WTC11 (cell line): ENCODE measurements around the gene NCKAP5L. TPM values are rescaled to one million over a fixed set of nuclear protein-coding genes. Genes with fewer than 3 reads are reported as not detected.
A peak's percentile ranks its signal among the peaks of the same experiment; 100 is the strongest.

Experiments
- ATAC-seq: fragments of 200-7000 bp; cut with Tn5 transposase; 2 replicates; pipeline ENCODE4 v1.10.0; 2021; ENCODE audit warnings: mild to moderate bottlenecking, moderate library complexity
- CTCF ChIA-PET: fragments of 300-600 bp; sonication (Branson Sonifier 250); formaldehyde crosslinking; loops from one replicate; lab custom pipeline; 2021; ENCODE audit warnings: antibody characterized with exemption; lab: Charles Lee
- POLR2A ChIA-PET: fragments of 350-600 bp; sonication (Branson Sonifier 250); formaldehyde crosslinking; loops from one replicate; lab custom pipeline; 2021; ENCODE audit warnings: antibody characterized with exemption; lab: Charles Lee
- DNase-seq: peaks from one replicate; pipeline ENCODE4 v3.0.0; 2021; ENCODE audit warnings: low spot score
- H3K27ac Mint-ChIP-seq: 2 replicates; pipeline ENCODE4 v1.8.0; 2021; ENCODE audit warnings: mixed read lengths
- H3K27me3 Mint-ChIP-seq: 2 replicates; pipeline ENCODE4 v1.8.0; 2021; ENCODE audit warnings: low read depth, mild to moderate bottlenecking, moderate library complexity, mixed read lengths
- H3K36me3 Mint-ChIP-seq: 2 replicates; pipeline ENCODE4 v1.8.0; 2021; ENCODE audit warnings: mixed read lengths
- H3K4me1 Mint-ChIP-seq: 2 replicates; pipeline ENCODE4 v1.8.0; 2022; ENCODE audit warnings: mixed read lengths
- H3K4me3 Mint-ChIP-seq: 2 replicates; pipeline ENCODE4 v1.8.0; 2021; ENCODE audit warnings: mild to moderate bottlenecking, moderate library complexity, mixed read lengths
- H3K9me3 Mint-ChIP-seq: 2 replicates; pipeline ENCODE4 v1.8.0; 2021; ENCODE audit warnings: mixed read lengths
- ESRRA ChIP-seq: sonication (generic); formaldehyde crosslinking; IDR thresholded peaks from 2 replicates; pipeline ENCODE4 v1.8.1; 2022; ENCODE audit warnings: mild to moderate bottlenecking, missing genetic modification reagents, borderline replicate concordance
- ETV6 ChIP-seq: sonication (generic); formaldehyde crosslinking; IDR thresholded peaks from 2 replicates; pipeline ENCODE4 v1.8.1; 2022; ENCODE audit warnings: mild to moderate bottlenecking, missing genetic modification reagents
- FOXK1 ChIP-seq: sonication (generic); formaldehyde crosslinking; IDR thresholded peaks from 2 replicates; pipeline ENCODE4 v1.8.0; 2022; ENCODE audit warnings: mild to moderate bottlenecking, moderate library complexity, missing genetic modification reagents
- GRHL2 ChIP-seq: fragments of 250-450 bp; sonication (Bioruptor Pico); IDR thresholded peaks from 2 replicates; pipeline ENCODE4 v1.8.0; 2022; ENCODE audit warnings: mild to moderate bottlenecking, moderate library complexity; ENCODE audit not compliant: insufficient replicate concordance, severe bottlenecking
- GTF2I ChIP-seq: fragments of 250-450 bp; sonication (Bioruptor Pico); conservative IDR thresholded peaks from 2 replicates; pipeline ENCODE4 v1.4.0; 2021; ENCODE audit warnings: mild to moderate bottlenecking
- NFATC4 ChIP-seq: fragments of 250-450 bp; sonication (Bioruptor Pico); IDR thresholded peaks from 2 replicates; pipeline ENCODE4 v1.9.0; 2021; ENCODE audit warnings: mild to moderate bottlenecking
- ZBTB21 ChIP-seq: sonication (generic); formaldehyde crosslinking; IDR thresholded peaks from 2 replicates; pipeline ENCODE4 v1.8.1; 2023; ENCODE audit warnings: mild to moderate bottlenecking, missing genetic modification reagents, borderline replicate concordance
- ZNF138 ChIP-seq: sonication (generic); formaldehyde crosslinking; conservative IDR thresholded peaks from 2 replicates; pipeline ENCODE4 v1.8.1; 2022; ENCODE audit warnings: mild to moderate bottlenecking, moderate library complexity, missing genetic modification reagents
- ZNF263 ChIP-seq: sonication (generic); formaldehyde crosslinking; IDR thresholded peaks from 2 replicates; pipeline ENCODE4 v1.8.1; 2022; ENCODE audit warnings: low read depth, mild to moderate bottlenecking, moderate library complexity, missing genetic modification reagents
- ZNF396 ChIP-seq: fragments of 250-450 bp; sonication (Bioruptor Pico); IDR thresholded peaks from 2 replicates; pipeline ENCODE4 v1.8.0; 2021; ENCODE audit warnings: mild to moderate bottlenecking, moderate library complexity, borderline replicate concordance
- total RNA-seq: library from RNA; stranded (reverse); gene quantifications from 3 replicates; pipeline ENCODE4 v1.2.3, GENCODE V29; 2021
- TF ChIP-seq, protein P1 (sequence below): sonication (generic); formaldehyde crosslinking; conservative IDR thresholded peaks from 2 replicates; pipeline ENCODE4 v1.8.1; 2022; ENCODE audit warnings: mild to moderate bottlenecking, missing genetic modification reagents
- TF ChIP-seq, protein P2 (sequence below): sonication (generic); formaldehyde crosslinking; IDR thresholded peaks from 2 replicates; pipeline ENCODE4 v1.8.0; 2022; ENCODE audit warnings: mild to moderate bottlenecking, missing genetic modification reagents
- TF ChIP-seq, protein P3 (sequence below): fragments of 250-450 bp; sonication (Bioruptor Pico); IDR thresholded peaks from 2 replicates; pipeline ENCODE4 v1.9.0; 2021; ENCODE audit warnings: mild to moderate bottlenecking, borderline replicate concordance
- TF ChIP-seq, protein P4 (sequence below): fragments of 250-450 bp; sonication (Bioruptor Pico); IDR thresholded peaks from 2 replicates; pipeline ENCODE4 v2.1.2; 2022; ENCODE audit warnings: mild to moderate bottlenecking, moderate library complexity
- TF ChIP-seq, protein P5 (sequence below): fragments of 250-450 bp; sonication (Bioruptor Pico); IDR thresholded peaks from 2 replicates; pipeline ENCODE4 v1.9.0; 2021; ENCODE audit warnings: mild to moderate bottlenecking
- TF ChIP-seq, protein P6 (sequence below): sonication (generic); formaldehyde crosslinking; IDR thresholded peaks from 2 replicates; pipeline ENCODE4 v1.8.0; 2022; ENCODE audit warnings: mild to moderate bottlenecking, missing genetic modification reagents
- TF ChIP-seq, protein P7 (sequence below): sonication (generic); formaldehyde crosslinking; IDR thresholded peaks from 2 replicates; pipeline ENCODE4 v1.8.0; 2022; ENCODE audit warnings: mild to moderate bottlenecking, missing genetic modification reagents
- TF ChIP-seq, protein P8 (sequence below): fragments of 200-600 bp; IDR thresholded peaks from 2 replicates; pipeline ENCODE4 v1.8.0; 2022; ENCODE audit warnings: antibody characterized with exemption

NCKAP5L gene
- total RNA-seq, 1 experiment from 2014 or later = 27.8 TPM

DNA sequence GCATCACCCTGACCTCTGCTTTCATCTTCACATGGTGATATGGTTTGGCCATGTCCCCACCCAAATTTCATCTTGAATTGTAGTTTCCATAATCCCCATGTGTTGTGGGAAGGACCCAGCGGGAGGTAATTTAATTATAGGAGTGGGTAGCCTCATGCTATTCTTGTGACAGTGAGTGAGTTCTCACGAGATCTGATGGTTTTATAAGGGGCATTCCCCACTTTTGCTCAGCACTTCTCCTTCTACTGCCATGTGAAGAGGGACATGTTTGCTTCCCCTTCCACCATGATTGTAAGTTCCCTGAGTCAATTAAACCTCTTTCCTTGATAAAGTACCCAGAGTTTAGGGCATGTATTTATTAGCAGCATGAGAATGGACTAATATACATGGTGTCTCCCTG lies 48.6 kb downstream of the NCKAP5L start (continued):
- TF ChIP-seq, protein P1, sequence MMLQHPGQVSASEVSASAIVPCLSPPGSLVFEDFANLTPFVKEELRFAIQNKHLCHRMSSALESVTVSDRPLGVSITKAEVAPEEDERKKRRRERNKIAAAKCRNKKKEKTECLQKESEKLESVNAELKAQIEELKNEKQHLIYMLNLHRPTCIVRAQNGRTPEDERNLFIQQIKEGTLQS (CRISPR knock-in tag) = no peak
- no peak for TF ChIP-seq FOXK1
- no peak for TF ChIP-seq GTF2I
- TF ChIP-seq ZNF263 (CRISPR knock-in tag) = no peak
- TF ChIP-seq ZNF396 (CRISPR knock-in tag) = no peak
- TF ChIP-seq ESRRA (CRISPR knock-in tag) = no peak
- TF ChIP-seq, protein P2, sequence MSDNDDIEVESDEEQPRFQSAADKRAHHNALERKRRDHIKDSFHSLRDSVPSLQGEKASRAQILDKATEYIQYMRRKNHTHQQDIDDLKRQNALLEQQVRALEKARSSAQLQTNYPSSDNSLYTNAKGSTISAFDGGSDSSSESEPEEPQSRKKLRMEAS (CRISPR knock-in tag) = no peak
- TF ChIP-seq ZNF138 (CRISPR knock-in tag) = no peak
- TF ChIP-seq, all 79 proteins: peak for 0

DNA sequence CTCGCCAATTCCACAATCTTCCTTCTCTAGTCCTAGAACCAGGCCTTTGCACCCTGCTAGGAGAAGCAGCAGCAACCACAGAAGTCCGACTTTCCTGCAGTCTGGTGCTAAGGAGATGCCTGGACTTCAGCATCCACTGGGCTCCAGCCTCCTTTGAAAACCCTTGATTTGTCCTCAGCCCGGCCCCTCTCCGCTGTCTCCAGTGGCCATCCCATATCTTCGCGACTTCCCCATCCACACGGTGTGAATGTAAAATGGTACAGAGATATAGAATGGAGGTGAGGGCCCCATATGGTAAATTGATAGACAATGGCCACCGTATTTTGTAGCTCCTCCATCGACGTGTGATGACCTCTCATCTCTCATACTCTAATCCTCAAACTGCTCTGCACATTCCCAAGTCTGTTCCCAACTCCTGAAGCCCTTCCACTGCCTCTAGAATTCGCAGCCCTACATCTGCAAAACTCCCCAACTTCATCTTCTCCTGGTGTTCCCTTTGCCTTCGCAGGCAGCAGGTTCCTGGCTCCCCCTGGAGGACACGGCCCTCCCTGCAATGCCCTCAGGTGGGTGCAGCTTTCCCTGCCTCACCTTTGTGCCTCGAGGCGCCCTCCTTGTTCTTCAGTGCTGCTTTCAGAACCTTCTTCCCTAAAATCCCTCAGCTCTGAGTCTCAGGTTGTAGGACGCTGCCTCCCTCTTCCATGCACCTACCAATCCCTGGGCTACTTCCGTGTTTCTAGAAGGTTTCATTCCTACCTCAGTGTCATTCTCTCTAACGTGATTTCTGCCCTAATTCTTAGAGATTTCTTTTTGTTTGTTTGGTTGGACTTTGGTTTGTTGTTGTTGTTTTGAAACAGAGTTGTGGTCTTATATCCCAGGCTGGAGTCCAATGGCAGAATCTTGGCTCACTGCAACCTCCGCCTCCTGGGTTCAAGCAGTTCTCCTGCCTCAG lies 50.1 kb downstream of the NCKAP5L start:
- ChIA-PET POLR2A (interaction anchor here (1.1 kb wide), 1 partner anchor 50 kb away, joined by 4 read pairs; the partner anchor contains the start of gene NCKAP5L), CTCF (interaction anchor here (0.6 to 3.2 kb wide), 43 partner anchors 9 to 292 kb away, joined by 3 to 33 read pairs (median 4); partner anchors contain the start of genes AQP5, BCDIN3D, NCKAP5L and PRPF40B)
- Mint-ChIP-seq H3K36me3 (no peaks in the 10 kb centered on the region), H3K4me3 (no peak overlapping the region), H3K9me3 (no peaks in the 10 kb centered on the region), H3K27me3 (peaks cover 20% of the 10 kb centered on the region), H3K27ac (no peak overlapping the region), H3K4me1 (peaks cover 17% of the 10 kb centered on the region)
- DNase-seq (peak; percentile 90), ATAC-seq (peak; percentile 89)
- no peak for TF ChIP-seq ZNF396 (CRISPR knock-in tag)
- TF ChIP-seq, protein P3, sequence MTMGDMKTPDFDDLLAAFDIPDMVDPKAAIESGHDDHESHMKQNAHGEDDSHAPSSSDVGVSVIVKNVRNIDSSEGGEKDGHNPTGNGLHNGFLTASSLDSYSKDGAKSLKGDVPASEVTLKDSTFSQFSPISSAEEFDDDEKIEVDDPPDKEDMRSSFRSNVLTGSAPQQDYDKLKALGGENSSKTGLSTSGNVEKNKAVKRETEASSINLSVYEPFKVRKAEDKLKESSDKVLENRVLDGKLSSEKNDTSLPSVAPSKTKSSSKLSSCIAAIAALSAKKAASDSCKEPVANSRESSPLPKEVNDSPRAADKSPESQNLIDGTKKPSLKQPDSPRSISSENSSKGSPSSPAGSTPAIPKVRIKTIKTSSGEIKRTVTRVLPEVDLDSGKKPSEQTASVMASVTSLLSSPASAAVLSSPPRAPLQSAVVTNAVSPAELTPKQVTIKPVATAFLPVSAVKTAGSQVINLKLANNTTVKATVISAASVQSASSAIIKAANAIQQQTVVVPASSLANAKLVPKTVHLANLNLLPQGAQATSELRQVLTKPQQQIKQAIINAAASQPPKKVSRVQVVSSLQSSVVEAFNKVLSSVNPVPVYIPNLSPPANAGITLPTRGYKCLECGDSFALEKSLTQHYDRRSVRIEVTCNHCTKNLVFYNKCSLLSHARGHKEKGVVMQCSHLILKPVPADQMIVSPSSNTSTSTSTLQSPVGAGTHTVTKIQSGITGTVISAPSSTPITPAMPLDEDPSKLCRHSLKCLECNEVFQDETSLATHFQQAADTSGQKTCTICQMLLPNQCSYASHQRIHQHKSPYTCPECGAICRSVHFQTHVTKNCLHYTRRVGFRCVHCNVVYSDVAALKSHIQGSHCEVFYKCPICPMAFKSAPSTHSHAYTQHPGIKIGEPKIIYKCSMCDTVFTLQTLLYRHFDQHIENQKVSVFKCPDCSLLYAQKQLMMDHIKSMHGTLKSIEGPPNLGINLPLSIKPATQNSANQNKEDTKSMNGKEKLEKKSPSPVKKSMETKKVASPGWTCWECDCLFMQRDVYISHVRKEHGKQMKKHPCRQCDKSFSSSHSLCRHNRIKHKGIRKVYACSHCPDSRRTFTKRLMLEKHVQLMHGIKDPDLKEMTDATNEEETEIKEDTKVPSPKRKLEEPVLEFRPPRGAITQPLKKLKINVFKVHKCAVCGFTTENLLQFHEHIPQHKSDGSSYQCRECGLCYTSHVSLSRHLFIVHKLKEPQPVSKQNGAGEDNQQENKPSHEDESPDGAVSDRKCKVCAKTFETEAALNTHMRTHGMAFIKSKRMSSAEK (CRISPR knock-in tag) = no peak
- no peak for TF ChIP-seq ETV6 (CRISPR knock-in tag)
- TF ChIP-seq, protein P4, sequence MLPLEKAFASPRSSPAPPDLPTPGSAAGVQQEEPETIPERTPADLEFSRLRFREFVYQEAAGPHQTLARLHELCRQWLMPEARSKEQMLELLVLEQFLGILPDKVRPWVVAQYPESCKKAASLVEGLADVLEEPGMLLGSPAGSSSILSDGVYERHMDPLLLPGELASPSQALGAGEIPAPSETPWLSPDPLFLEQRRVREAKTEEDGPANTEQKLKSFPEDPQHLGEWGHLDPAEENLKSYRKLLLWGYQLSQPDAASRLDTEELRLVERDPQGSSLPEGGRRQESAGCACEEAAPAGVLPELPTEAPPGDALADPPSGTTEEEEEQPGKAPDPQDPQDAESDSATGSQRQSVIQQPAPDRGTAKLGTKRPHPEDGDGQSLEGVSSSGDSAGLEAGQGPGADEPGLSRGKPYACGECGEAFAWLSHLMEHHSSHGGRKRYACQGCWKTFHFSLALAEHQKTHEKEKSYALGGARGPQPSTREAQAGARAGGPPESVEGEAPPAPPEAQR = no peak
- TF ChIP-seq, protein P2 (CRISPR knock-in tag) = peak; percentile 46; the same call in 1 of the 2 replicates
- TF ChIP-seq, protein P5, sequence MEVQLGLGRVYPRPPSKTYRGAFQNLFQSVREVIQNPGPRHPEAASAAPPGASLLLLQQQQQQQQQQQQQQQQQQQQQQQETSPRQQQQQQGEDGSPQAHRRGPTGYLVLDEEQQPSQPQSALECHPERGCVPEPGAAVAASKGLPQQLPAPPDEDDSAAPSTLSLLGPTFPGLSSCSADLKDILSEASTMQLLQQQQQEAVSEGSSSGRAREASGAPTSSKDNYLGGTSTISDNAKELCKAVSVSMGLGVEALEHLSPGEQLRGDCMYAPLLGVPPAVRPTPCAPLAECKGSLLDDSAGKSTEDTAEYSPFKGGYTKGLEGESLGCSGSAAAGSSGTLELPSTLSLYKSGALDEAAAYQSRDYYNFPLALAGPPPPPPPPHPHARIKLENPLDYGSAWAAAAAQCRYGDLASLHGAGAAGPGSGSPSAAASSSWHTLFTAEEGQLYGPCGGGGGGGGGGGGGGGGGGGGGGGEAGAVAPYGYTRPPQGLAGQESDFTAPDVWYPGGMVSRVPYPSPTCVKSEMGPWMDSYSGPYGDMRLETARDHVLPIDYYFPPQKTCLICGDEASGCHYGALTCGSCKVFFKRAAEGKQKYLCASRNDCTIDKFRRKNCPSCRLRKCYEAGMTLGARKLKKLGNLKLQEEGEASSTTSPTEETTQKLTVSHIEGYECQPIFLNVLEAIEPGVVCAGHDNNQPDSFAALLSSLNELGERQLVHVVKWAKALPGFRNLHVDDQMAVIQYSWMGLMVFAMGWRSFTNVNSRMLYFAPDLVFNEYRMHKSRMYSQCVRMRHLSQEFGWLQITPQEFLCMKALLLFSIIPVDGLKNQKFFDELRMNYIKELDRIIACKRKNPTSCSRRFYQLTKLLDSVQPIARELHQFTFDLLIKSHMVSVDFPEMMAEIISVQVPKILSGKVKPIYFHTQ (CRISPR knock-in tag) = no peak
- no peak for TF ChIP-seq GRHL2 (CRISPR knock-in tag)
- TF ChIP-seq NFATC4 (CRISPR knock-in tag) = no peak
- no peak for TF ChIP-seq ESRRA (CRISPR knock-in tag)
- TF ChIP-seq ZBTB21 = no peak
- TF ChIP-seq, protein P6, sequence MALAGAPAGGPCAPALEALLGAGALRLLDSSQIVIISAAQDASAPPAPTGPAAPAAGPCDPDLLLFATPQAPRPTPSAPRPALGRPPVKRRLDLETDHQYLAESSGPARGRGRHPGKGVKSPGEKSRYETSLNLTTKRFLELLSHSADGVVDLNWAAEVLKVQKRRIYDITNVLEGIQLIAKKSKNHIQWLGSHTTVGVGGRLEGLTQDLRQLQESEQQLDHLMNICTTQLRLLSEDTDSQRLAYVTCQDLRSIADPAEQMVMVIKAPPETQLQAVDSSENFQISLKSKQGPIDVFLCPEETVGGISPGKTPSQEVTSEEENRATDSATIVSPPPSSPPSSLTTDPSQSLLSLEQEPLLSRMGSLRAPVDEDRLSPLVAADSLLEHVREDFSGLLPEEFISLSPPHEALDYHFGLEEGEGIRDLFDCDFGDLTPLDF (CRISPR knock-in tag) = no peak
- TF ChIP-seq, protein P7, sequence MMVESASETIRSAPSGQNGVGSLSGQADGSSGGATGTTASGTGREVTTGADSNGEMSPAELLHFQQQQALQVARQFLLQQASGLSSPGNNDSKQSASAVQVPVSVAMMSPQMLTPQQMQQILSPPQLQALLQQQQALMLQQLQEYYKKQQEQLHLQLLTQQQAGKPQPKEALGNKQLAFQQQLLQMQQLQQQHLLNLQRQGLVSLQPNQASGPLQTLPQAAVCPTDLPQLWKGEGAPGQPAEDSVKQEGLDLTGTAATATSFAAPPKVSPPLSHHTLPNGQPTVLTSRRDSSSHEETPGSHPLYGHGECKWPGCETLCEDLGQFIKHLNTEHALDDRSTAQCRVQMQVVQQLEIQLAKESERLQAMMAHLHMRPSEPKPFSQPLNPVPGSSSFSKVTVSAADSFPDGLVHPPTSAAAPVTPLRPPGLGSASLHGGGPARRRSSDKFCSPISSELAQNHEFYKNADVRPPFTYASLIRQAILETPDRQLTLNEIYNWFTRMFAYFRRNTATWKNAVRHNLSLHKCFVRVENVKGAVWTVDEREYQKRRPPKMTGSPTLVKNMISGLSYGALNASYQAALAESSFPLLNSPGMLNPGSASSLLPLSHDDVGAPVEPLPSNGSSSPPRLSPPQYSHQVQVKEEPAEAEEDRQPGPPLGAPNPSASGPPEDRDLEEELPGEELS (CRISPR knock-in tag) = no peak
- TF ChIP-seq, protein P8, sequence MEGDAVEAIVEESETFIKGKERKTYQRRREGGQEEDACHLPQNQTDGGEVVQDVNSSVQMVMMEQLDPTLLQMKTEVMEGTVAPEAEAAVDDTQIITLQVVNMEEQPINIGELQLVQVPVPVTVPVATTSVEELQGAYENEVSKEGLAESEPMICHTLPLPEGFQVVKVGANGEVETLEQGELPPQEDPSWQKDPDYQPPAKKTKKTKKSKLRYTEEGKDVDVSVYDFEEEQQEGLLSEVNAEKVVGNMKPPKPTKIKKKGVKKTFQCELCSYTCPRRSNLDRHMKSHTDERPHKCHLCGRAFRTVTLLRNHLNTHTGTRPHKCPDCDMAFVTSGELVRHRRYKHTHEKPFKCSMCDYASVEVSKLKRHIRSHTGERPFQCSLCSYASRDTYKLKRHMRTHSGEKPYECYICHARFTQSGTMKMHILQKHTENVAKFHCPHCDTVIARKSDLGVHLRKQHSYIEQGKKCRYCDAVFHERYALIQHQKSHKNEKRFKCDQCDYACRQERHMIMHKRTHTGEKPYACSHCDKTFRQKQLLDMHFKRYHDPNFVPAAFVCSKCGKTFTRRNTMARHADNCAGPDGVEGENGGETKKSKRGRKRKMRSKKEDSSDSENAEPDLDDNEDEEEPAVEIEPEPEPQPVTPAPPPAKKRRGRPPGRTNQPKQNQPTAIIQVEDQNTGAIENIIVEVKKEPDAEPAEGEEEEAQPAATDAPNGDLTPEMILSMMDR = peak; percentile 69
